ENCODE measurements around the gene ABHD8. TPM values are rescaled to one million over a fixed set of nuclear protein-coding genes. Genes with fewer than 3 reads are reported as not detected.
A peak's percentile ranks its signal among the peaks of the same experiment; 100 is the strongest.

Gene ABHD8
- total RNA-seq, 4 donors from 2014 or later, result 2.1 to 14.1 (median 5.6) TPM

- H3K27me3 ChIP-seq, result peaks cover 0 to 8% of the 10 kb centered on the region in 2 donors
- H3K4me1 ChIP-seq, result peaks cover 3 to 29% (median 19%) of the 10 kb centered on the region in 4 donors
- TF ChIP-seq POLR2A (IDR thresholded peaks at IDR 0.05) (no peak), CTCF (IDR thresholded peaks at IDR 0.05) (no peak)
- H3K9me3 ChIP-seq, result no peaks in the 10 kb centered on the region
- peak overlapping the region in 1 of 4 donors; percentile 38 for H3K27ac ChIP-seq
- H3K4me3 ChIP-seq, result no peak overlapping the region
- DNase-seq, result peak in 2 of 3 donors; percentile 32 to 65
- H3K36me3 ChIP-seq, result peaks cover 0 to 16% (median 0%) of the 10 kb centered on the region in 3 donors
These were observed 22.8 kb upstream of the ABHD8 start for GRCh38 chr19:17325881-17326594.

DNA sequence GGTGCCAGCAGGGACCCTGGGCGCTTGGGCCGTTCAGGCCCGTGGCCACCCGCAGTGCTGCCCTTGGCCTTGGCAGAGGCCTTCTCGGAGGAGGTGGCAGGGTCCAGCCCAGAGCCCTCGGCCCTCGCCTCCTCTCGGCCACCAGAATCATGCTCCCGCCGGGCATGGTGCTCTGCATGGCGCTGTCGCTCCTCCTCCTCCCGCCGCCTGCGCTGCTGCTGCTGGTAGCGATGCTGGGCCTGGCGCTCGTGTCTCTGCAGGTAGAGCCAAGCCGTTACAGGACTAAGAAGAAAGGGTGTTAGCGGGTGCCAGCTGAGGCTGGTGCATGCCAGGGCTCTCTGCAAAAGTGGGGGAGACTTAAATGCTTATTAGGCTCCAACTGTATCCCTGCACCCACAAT, 21.9 kb upstream of the ABHD8 start:
- Histone ChIP-seq H3K9me3 (no peaks in the 10 kb centered on the region), H3K4me1 (peaks cover 3 to 29% (median 16%) of the 10 kb centered on the region in 4 donors), H3K4me3 (no peak overlapping the region), H3K27ac (peak overlapping the region in 1 of 4 donors; percentile 10), H3K36me3 (peaks cover 0 to 25% (median 0%) of the 10 kb centered on the region in 3 donors), H3K27me3 (peaks cover 0 to 8% of the 10 kb centered on the region in 2 donors)
- DNase-seq, result no peak
- TF ChIP-seq POLR2A (IDR thresholded peaks at IDR 0.05), result no peak
- no peak for TF ChIP-seq CTCF (IDR thresholded peaks at IDR 0.05)

- Histone ChIP-seq H3K9me3 (no peaks in the 10 kb centered on the region), H3K27me3 (peaks cover 0 to 6% of the 10 kb centered on the region in 2 donors), H3K4me1 (peaks cover 3 to 28% (median 13%) of the 10 kb centered on the region in 4 donors), H3K4me3 (no peak overlapping the region), H3K27ac (peak overlapping the region in 1 of 4 donors; percentile 52), H3K36me3 (peaks cover 0 to 31% (median 0%) of the 10 kb centered on the region in 3 donors)
- TF ChIP-seq CTCF (IDR thresholded peaks at IDR 0.05) (no peak), POLR2A (IDR thresholded peaks at IDR 0.05) (no peak)
- no peak for DNase-seq
These were observed 21.3 kb upstream of the ABHD8 start for GRCh38 chr19:17324357-17325114.

- peak in 1 of 3 donors; percentile 34 for DNase-seq
- TF ChIP-seq POLR2A (IDR thresholded peaks at IDR 0.05) (no peak), CTCF (IDR thresholded peaks at IDR 0.05) (no peak)
- peaks cover 0 to 22% (median 7%) of the 10 kb centered on the region in 4 donors for H3K4me1 ChIP-seq
- H3K9me3 ChIP-seq, result no peaks in the 10 kb centered on the region
- peak overlapping the region in 1 of 4 donors; percentile 52 for H3K27ac ChIP-seq
- H3K36me3 ChIP-seq, result peaks cover 0 to 37% (median 0%) of the 10 kb centered on the region in 3 donors
- peak overlapping the region in 1 of 4 donors; percentile 29 for H3K4me3 ChIP-seq
- no peaks in the 10 kb centered on the region for H3K27me3 ChIP-seq
These were observed 20.7 kb upstream of the ABHD8 start for GRCh38 chr19:17323964-17324332.

GRCh38 chr19:17323300-17323963, 20.2 kb upstream of the ABHD8 start:
- Histone ChIP-seq H3K9me3 (no peaks in the 10 kb centered on the region), H3K27ac (peak overlapping the region in 1 of 4 donors; percentile 52), H3K27me3 (no peaks in the 10 kb centered on the region), H3K4me3 (peak overlapping the region in 1 of 4 donors; percentile 29), H3K4me1 (peaks cover 0 to 16% (median 4%) of the 10 kb centered on the region in 4 donors), H3K36me3 (peaks cover 0 to 42% (median 0%) of the 10 kb centered on the region in 3 donors)
- no peak for DNase-seq
- TF ChIP-seq CTCF (IDR thresholded peaks at IDR 0.05), result no peak

Measured in Peyer's patch (tissue), 4 donors.